Measurements from ENCODE around the gene SLC39A11. TPM values are rescaled to one million over a fixed set of nuclear protein-coding genes. Genes with fewer than 3 reads are reported as not detected.
"Not testable (repeated sequence)": the region's sequence is repeated elsewhere in the genome, so short reads cannot be mapped to it uniquely, and the experiment has no call there.

The SLC39A11 gene
- polyA plus RNA-seq, 3 donors = 16.6 to 27.9 (median 26.6) TPM

DNA sequence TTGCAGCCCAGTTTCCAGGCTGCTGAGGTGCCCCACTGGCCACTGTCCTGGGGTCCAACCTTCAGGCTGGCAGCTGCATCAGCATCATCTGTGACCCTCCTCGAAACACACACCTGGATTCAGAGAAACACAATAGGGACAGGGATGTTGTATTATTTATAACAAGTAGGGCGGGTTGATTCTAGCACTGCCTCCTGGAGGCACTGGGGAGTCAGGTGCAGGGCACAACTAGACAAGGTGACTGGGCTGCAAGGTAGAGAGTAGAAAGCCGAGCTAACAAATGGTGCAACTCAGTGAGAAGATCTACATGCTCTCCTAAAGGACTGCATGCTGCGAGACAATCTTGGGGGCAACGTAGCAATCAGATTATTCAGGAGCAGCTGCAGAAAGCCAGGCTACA, 317.3 kb downstream of the SLC39A11 start:
- WGBS (ENCODE audit: insufficient coverage) = 98% methylated on average over 4 of the region's 5 CpGs
- peak overlapping the region in 1 of 7 donors; percentile 49 for H3K27ac Mint-ChIP-seq
- no peak overlapping the region for H3K4me3 Mint-ChIP-seq
- H3K9ac ChIP-seq (ENCODE audit: insufficient read depth, low read length, poor library complexity, severe bottlenecking) = no peak overlapping the region
- no peak overlapping the region for H3K27ac ChIP-seq (ENCODE audit: low read depth in 1 of 2, low read length in 2 of 2)
- H3K36me3 Mint-ChIP-seq = peaks cover 67% of the 10 kb centered on the region in 2 donors
- no peak for DNase-seq
- intact Hi-C loops (cut with micrococcal nuclease) = no loop called here
- H3K27me3 ChIP-seq (ENCODE audit: control insufficient read depth in 2 of 2, insufficient read depth in 2 of 2, low read length in 2 of 2) = no peaks in the 10 kb centered on the region
- peaks cover 0 to 3% (median 0%) of the 10 kb centered on the region in 3 donors for H3K27me3 Mint-ChIP-seq (ENCODE audit: low read depth in 3 of 3)
- no peaks in the 10 kb centered on the region for H4K20me1 ChIP-seq (ENCODE audit: insufficient read depth, low read length)
- H3K4me1 ChIP-seq (ENCODE audit: control insufficient read depth in 1 of 2, insufficient read depth in 2 of 2, low read length in 2 of 2) = no peaks in the 10 kb centered on the region
- H3K4me3 ChIP-seq (replicated peaks in 1 of 3; ENCODE audit: low read depth in 2 of 3, low read length in 3 of 3) = no peak overlapping the region
- H3K9me3 Mint-ChIP-seq = peaks cover 0 to 37% (median 11%) of the 10 kb centered on the region in 7 donors
- H2AFZ ChIP-seq (ENCODE audit: insufficient read depth, low read depth, low read length, poor library complexity, severe bottlenecking) = no peak overlapping the region
- H3K4me2 ChIP-seq (replicated peaks; ENCODE audit: extremely low read depth, low read length, poor library complexity, severe bottlenecking) = no peak overlapping the region
- TF ChIP-seq, protein P1, sequence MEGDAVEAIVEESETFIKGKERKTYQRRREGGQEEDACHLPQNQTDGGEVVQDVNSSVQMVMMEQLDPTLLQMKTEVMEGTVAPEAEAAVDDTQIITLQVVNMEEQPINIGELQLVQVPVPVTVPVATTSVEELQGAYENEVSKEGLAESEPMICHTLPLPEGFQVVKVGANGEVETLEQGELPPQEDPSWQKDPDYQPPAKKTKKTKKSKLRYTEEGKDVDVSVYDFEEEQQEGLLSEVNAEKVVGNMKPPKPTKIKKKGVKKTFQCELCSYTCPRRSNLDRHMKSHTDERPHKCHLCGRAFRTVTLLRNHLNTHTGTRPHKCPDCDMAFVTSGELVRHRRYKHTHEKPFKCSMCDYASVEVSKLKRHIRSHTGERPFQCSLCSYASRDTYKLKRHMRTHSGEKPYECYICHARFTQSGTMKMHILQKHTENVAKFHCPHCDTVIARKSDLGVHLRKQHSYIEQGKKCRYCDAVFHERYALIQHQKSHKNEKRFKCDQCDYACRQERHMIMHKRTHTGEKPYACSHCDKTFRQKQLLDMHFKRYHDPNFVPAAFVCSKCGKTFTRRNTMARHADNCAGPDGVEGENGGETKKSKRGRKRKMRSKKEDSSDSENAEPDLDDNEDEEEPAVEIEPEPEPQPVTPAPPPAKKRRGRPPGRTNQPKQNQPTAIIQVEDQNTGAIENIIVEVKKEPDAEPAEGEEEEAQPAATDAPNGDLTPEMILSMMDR (IDR thresholded peaks at IDR 0.05) = no peak
- no peaks in the 10 kb centered on the region for H3K4me1 Mint-ChIP-seq
- peaks cover 0 to 11% of the 10 kb centered on the region in 2 donors for H3K9me3 ChIP-seq (replicated peaks in 1 of 2; ENCODE audit: control insufficient read depth in 1 of 2, insufficient read depth in 1 of 2, low read length in 2 of 2)
- peaks cover 28 to 90% of the 10 kb centered on the region in 2 donors for H3K36me3 ChIP-seq (replicated peaks in 1 of 2; ENCODE audit: control insufficient read depth in 1 of 2, insufficient read depth in 2 of 2, low read length in 2 of 2)
- no peaks in the 10 kb centered on the region for H3K79me2 ChIP-seq (ENCODE audit: insufficient read depth, low read length)

DNA sequence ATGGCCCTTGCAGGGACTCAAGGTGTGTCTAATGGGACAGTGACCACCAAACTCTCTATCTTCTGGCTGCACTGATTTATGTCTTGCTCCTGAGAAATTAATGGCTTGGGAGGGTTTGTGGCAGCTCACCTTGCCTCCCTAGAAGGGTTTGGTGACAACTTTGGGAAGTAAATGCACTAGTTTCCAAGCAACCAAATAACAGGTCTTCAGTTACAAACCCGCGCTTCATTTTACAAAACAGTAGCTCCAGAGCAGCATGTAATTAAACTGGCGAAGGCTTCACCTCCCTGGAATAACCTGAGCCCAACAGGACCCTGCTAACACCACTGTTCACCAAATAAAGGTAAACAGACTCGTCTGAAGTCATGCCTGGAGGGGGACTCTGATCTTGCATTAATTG, 318.3 kb downstream of the SLC39A11 start:
- intact Hi-C loops (cut with micrococcal nuclease) = no loop called here
- Histone ChIP-seq H2AFZ (ENCODE audit: insufficient read depth, low read depth, low read length, poor library complexity, severe bottlenecking) (no peak overlapping the region), H3K27ac (ENCODE audit: low read depth in 1 of 2, low read length in 2 of 2) (no peak overlapping the region), H3K9me3 (replicated peaks in 1 of 2; ENCODE audit: control insufficient read depth in 1 of 2, insufficient read depth in 1 of 2, low read length in 2 of 2) (peaks cover 0 to 12% of the 10 kb centered on the region in 2 donors), H3K79me2 (ENCODE audit: insufficient read depth, low read length) (no peaks in the 10 kb centered on the region), H3K27me3 (ENCODE audit: control insufficient read depth in 2 of 2, insufficient read depth in 2 of 2, low read length in 2 of 2) (no peaks in the 10 kb centered on the region), H3K4me2 (replicated peaks; ENCODE audit: extremely low read depth, low read length, poor library complexity, severe bottlenecking) (no peak overlapping the region), H4K20me1 (ENCODE audit: insufficient read depth, low read length) (no peaks in the 10 kb centered on the region), H3K4me3 (replicated peaks in 1 of 3; ENCODE audit: low read depth in 2 of 3, low read length in 3 of 3) (no peak overlapping the region), H3K36me3 (replicated peaks in 1 of 2; ENCODE audit: control insufficient read depth in 1 of 2, insufficient read depth in 2 of 2, low read length in 2 of 2) (peaks cover 28 to 85% of the 10 kb centered on the region in 2 donors), H3K4me1 (ENCODE audit: control insufficient read depth in 1 of 2, insufficient read depth in 2 of 2, low read length in 2 of 2) (no peaks in the 10 kb centered on the region), H3K9ac (ENCODE audit: insufficient read depth, low read length, poor library complexity, severe bottlenecking) (no peak overlapping the region)
- no peaks in the 10 kb centered on the region for H3K4me1 Mint-ChIP-seq
- TF ChIP-seq, protein P1 (IDR thresholded peaks at IDR 0.05) = no peak
- H3K27me3 Mint-ChIP-seq (ENCODE audit: low read depth in 3 of 3) = peaks cover 0 to 5% (median 0%) of the 10 kb centered on the region in 3 donors
- no peak overlapping the region for H3K4me3 Mint-ChIP-seq
- no peak overlapping the region for H3K27ac Mint-ChIP-seq
- no peak for DNase-seq
- 100% methylated on average over 2 of the region's 4 CpGs for WGBS (ENCODE audit: insufficient coverage)
- peaks cover 0 to 41% (median 12%) of the 10 kb centered on the region in 7 donors for H3K9me3 Mint-ChIP-seq
- peaks cover 65 to 73% of the 10 kb centered on the region in 2 donors for H3K36me3 Mint-ChIP-seq

DNA sequence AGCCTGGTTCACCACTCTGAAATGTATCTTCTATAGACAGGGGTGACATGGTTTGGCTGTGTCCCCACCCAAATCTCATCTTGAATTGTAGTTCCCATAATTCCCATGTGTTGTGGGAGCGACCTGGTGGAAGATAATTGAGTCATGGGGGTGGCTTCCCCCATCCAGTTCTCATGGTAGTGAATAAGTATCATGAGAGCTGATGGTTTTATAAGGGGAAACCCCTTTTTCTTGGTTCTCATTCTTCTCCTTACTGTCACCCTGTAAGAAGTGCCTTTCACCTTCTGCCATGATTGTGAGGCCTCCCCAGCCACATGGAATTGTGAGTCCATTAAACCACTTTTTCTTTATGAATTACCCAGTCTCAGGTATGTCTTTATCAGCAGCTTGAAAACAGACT, 319.3 kb downstream of the SLC39A11 start:
- intact Hi-C loops (cut with micrococcal nuclease); H3K4me2 ChIP-seq (replicated peaks; ENCODE audit: extremely low read depth, low read length, poor library complexity, severe bottlenecking); H3K79me2 ChIP-seq (ENCODE audit: insufficient read depth, low read length); H3K4me3 ChIP-seq (replicated peaks in 1 of 3; ENCODE audit: low read depth in 2 of 3, low read length in 3 of 3); H4K20me1 ChIP-seq (ENCODE audit: insufficient read depth, low read length); DNase-seq; H3K4me1 Mint-ChIP-seq; H2AFZ ChIP-seq (ENCODE audit: insufficient read depth, low read depth, low read length, poor library complexity, severe bottlenecking); H3K4me3 Mint-ChIP-seq; H3K9ac ChIP-seq (ENCODE audit: insufficient read depth, low read length, poor library complexity, severe bottlenecking); H3K27me3 Mint-ChIP-seq (ENCODE audit: low read depth in 3 of 3); H3K27me3 ChIP-seq (ENCODE audit: control insufficient read depth in 2 of 2, insufficient read depth in 2 of 2, low read length in 2 of 2); H3K4me1 ChIP-seq (ENCODE audit: control insufficient read depth in 1 of 2, insufficient read depth in 2 of 2, low read length in 2 of 2); H3K27ac ChIP-seq (ENCODE audit: low read depth in 1 of 2, low read length in 2 of 2); H3K27ac Mint-ChIP-seq: not testable (repeated sequence)
- WGBS (ENCODE audit: insufficient coverage) = no CpG with 5 or more reads among the region's 1 CpG
- peaks cover 62 to 77% of the 10 kb centered on the region in 2 donors for H3K36me3 Mint-ChIP-seq
- peaks cover 0 to 12% of the 10 kb centered on the region in 2 donors for H3K9me3 ChIP-seq (replicated peaks in 1 of 2; ENCODE audit: control insufficient read depth in 1 of 2, insufficient read depth in 1 of 2, low read length in 2 of 2)
- peaks cover 0 to 39% (median 12%) of the 10 kb centered on the region in 7 donors for H3K9me3 Mint-ChIP-seq
- H3K36me3 ChIP-seq (replicated peaks in 1 of 2; ENCODE audit: control insufficient read depth in 1 of 2, insufficient read depth in 2 of 2, low read length in 2 of 2) = peaks cover 28 to 79% of the 10 kb centered on the region in 2 donors
